Nephron (organoid): Measurements from ENCODE around the gene PISD.

Experiments
- H3K27ac Mint-ChIP-seq, 3 experiments: 2 replicates each; pipeline ENCODE4 v1.8.0; 2020; ENCODE audit warnings: mixed read lengths in 3 of 3, mild to moderate bottlenecking in 2 of 3, moderate library complexity in 1 of 3
- H3K27me3 Mint-ChIP-seq: 2 replicates; pipeline ENCODE4 v1.8.0; 2021; ENCODE audit warnings: low read depth, mild to moderate bottlenecking, moderate library complexity, mixed read lengths
- H3K36me3 Mint-ChIP-seq: 2 replicates; pipeline ENCODE4 v1.8.0; 2020; ENCODE audit warnings: low read depth, mixed read lengths
- H3K4me1 Mint-ChIP-seq: 2 replicates; pipeline ENCODE4 v1.8.0; 2020; ENCODE audit warnings: mixed read lengths
- H3K4me3 Mint-ChIP-seq, 3 experiments: 2 replicates each; pipeline ENCODE4 v1.8.0; 2020; ENCODE audit warnings: mild to moderate bottlenecking in 3 of 3, mixed read lengths in 3 of 3, moderate library complexity in 2 of 3
- H3K9me3 Mint-ChIP-seq: 2 replicates; pipeline ENCODE4 v1.8.0; 2020; ENCODE audit warnings: mixed read lengths
- TF ChIP-seq, protein P1 (sequence below), 3 experiments: fragments of 200-600 bp; sonication (generic); IDR thresholded peaks; one replicate each; pipeline ENCODE4 v1.5.0; 2021; ENCODE audit warnings: antibody characterized with exemption in 3 of 3; ENCODE audit not compliant: unreplicated experiment in 3 of 3

PISD gene

GRCh38 chr22:31637447-31637890 is 24.5 kb downstream of the PISD start:
- peaks cover 9% of the 10 kb centered on the region for H3K4me1 Mint-ChIP-seq
- no peaks in the 10 kb centered on the region for H3K9me3 Mint-ChIP-seq
- TF ChIP-seq, protein P1, sequence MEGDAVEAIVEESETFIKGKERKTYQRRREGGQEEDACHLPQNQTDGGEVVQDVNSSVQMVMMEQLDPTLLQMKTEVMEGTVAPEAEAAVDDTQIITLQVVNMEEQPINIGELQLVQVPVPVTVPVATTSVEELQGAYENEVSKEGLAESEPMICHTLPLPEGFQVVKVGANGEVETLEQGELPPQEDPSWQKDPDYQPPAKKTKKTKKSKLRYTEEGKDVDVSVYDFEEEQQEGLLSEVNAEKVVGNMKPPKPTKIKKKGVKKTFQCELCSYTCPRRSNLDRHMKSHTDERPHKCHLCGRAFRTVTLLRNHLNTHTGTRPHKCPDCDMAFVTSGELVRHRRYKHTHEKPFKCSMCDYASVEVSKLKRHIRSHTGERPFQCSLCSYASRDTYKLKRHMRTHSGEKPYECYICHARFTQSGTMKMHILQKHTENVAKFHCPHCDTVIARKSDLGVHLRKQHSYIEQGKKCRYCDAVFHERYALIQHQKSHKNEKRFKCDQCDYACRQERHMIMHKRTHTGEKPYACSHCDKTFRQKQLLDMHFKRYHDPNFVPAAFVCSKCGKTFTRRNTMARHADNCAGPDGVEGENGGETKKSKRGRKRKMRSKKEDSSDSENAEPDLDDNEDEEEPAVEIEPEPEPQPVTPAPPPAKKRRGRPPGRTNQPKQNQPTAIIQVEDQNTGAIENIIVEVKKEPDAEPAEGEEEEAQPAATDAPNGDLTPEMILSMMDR (IDR thresholded peaks at IDR 0.05; ENCODE audit: unreplicated experiment in 3 of 3): no peak
- peak overlapping the region; percentile 60 to 97 (median 90) for H3K27ac Mint-ChIP-seq
- H3K4me3 Mint-ChIP-seq: peak overlapping the region in 2 of 3 experiments; percentile 7 to 10
- H3K36me3 Mint-ChIP-seq: peaks cover 14% of the 10 kb centered on the region
- H3K27me3 Mint-ChIP-seq: no peaks in the 10 kb centered on the region

DNA sequence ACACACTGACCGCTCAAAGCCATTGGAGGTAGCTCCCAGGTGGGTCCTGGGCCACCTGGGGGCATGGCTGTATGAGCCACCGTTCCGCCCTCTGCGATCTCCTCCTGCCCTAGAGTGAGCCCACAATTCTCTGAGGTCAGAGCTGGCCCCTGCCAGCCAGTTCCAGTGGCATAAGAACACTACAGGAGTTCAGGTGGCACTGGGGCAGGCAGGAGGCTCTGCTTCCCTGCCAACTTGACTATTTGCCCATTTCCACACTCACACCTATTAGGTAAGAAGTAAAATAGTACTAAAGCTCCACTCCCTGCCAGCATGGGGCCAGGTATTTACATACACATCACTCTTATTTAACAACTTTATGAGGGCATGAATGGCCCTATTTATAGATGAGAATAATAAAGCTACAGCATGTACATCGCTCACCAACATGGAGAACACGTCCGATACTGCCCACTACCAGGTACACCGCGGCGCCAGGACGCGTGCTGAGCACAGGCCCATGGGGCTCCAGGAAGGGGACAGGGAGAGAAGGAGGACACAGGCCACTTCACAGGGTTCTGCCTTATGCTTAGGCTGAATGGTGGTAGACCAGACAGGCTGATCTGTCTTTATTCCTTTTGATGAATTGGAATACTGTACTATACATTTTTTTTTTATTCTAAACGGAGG is 26.2 kb downstream of the PISD start:
- Mint-ChIP-seq H3K27ac (peak overlapping the region in 2 of 3 experiments; percentile 44 to 61), H3K9me3 (no peaks in the 10 kb centered on the region), H3K27me3 (no peaks in the 10 kb centered on the region), H3K4me1 (peaks cover 17% of the 10 kb centered on the region), H3K36me3 (peaks cover 5% of the 10 kb centered on the region), H3K4me3 (no peak overlapping the region)
- TF ChIP-seq, protein P1 (IDR thresholded peaks at IDR 0.05; ENCODE audit: unreplicated experiment in 3 of 3): no peak

DNA sequence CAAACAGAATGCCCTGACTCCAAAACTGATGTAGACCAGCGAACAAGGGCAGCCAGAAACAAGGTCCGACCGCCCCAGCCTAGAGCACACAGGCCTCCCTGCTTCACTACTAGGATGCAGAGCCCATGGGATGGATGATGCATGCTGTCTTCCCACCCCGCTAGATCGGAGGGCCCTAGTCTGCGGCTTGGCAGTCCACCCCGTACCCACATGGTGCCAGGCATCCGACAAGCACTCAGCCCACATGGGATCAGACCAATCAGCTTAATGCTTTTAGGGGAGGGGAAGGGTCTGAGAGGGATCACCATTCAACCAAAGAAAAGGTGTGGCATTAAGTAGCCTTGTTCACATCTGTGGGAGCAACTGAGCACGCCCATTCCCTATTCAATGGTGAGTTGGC is 30.6 kb downstream of the PISD start:
- H3K4me1 Mint-ChIP-seq: peaks cover 30% of the 10 kb centered on the region
- H3K4me3 Mint-ChIP-seq: peak overlapping the region; percentile 85 to 91 (median 88)
- TF ChIP-seq, protein P1 (IDR thresholded peaks at IDR 0.05; ENCODE audit: unreplicated experiment in 3 of 3): no peak
- no peaks in the 10 kb centered on the region for H3K36me3 Mint-ChIP-seq
- H3K27ac Mint-ChIP-seq: peak overlapping the region; percentile 67 to 80 (median 74)
- no peaks in the 10 kb centered on the region for H3K27me3 Mint-ChIP-seq
- no peaks in the 10 kb centered on the region for H3K9me3 Mint-ChIP-seq

DNA sequence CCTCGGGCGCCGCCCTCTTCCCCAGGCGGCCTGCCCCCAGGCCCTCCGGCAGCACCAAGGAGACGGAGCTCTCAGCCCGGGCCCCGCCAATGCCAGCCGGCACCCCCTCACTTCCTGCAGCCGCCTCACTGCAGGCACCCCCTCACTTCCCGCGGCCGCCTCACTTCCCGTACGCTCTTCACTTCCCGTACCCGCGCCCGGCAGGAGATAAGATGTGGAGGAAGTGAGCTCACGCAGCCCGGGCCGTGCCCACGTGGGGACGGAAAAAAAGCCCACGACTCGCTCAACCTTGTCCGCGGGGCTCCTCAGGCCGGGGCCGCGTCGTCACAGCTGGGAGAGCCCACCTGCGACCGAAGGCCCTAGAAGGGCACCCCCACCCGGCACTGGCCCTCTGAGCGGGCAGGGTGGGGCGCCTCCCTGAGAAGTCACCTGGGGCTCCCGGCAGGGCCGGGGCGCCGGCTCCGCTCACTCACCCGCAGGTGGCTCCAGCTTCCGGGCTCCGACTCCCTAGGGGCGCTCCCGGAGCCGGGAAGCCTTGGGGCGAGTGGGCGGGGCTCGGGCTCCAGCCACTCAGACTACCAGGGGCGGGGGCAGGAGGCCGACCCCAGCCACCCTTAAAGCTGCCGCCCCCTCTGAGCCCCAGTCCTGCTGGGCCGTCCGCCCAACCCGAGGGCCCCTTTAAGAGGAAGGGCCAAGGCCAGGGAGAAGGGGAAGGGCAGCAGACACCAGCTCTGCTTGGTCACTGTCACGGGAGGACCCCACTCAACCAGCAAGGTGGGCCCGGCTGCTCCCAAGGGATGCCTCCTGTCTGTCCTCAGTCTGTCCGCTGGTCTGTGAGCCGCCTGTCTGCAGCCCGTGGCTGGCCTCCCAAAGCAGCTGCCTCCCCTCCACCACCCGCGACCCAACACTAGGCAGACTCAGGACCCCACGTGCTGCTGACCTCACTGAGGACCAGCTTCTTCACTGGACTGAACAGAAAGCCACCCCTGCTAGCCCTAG is 31.4 kb downstream of the PISD start:
- Mint-ChIP-seq H3K9me3 (no peaks in the 10 kb centered on the region), H3K27ac (peak overlapping the region; percentile 67 to 80 (median 74)), H3K4me1 (peaks cover 38% of the 10 kb centered on the region), H3K27me3 (no peaks in the 10 kb centered on the region), H3K4me3 (peak overlapping the region; percentile 89 to 91 (median 90)), H3K36me3 (no peaks in the 10 kb centered on the region)
- TF ChIP-seq, protein P1 (IDR thresholded peaks at IDR 0.05; ENCODE audit: unreplicated experiment in 3 of 3): no peak

DNA sequence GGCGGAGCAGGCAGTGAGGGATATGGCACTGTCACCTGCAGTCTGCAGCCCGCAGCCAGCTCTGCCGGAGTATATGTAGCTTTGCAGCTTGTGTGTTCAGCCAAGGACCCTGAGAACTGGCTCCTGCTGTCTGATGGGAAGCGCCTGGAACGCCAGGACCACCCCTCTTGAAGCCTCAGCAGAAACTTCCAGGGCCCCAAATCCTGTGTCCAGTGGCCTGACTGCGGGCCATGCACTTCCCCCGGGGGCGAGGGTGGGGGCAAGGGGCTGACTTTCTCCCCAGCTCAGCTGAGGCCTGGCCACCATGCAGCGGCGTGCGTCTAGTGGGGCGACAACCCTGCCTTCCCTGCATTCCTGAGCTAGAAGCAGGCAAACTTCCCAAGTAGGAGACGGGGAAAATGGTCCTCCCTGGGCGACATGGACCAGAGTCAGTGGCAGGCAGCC is 32.3 kb downstream of the PISD start:
- H3K4me3 Mint-ChIP-seq: peak overlapping the region; percentile 66 to 82 (median 74)
- H3K9me3 Mint-ChIP-seq: no peaks in the 10 kb centered on the region
- peak overlapping the region in 1 of 3 experiments; percentile 41 for H3K27ac Mint-ChIP-seq
- no peaks in the 10 kb centered on the region for H3K36me3 Mint-ChIP-seq
- H3K4me1 Mint-ChIP-seq: peaks cover 44% of the 10 kb centered on the region
- no peaks in the 10 kb centered on the region for H3K27me3 Mint-ChIP-seq
- TF ChIP-seq, protein P1 (IDR thresholded peaks at IDR 0.05; ENCODE audit: unreplicated experiment in 3 of 3): no peak
